Measurements from ENCODE around the gene WWP2. TPM values are rescaled to one million over a fixed set of nuclear protein-coding genes. Genes with fewer than 3 reads are reported as not detected.

WWP2 gene
- polyA plus RNA-seq, 1 donor from 2014 or later = 11.9 TPM

- Histone ChIP-seq H3F3A (ENCODE audit: insufficient read depth, low read length, poor library complexity, severe bottlenecking) (no peaks in the 10 kb centered on the region), H4K20me1 (ENCODE audit: insufficient read depth) (no peaks in the 10 kb centered on the region), H3K9ac (ENCODE audit: low read length) (no peak overlapping the region), H2AFZ (ENCODE audit: low read depth, low read length) (no peak overlapping the region), H3K79me2 (replicated peaks; ENCODE audit: insufficient read depth, low read length) (no peaks in the 10 kb centered on the region), H3K27me3 (ENCODE audit: insufficient read depth, low read depth, low read length) (no peaks in the 10 kb centered on the region), H3K4me3 (ENCODE audit: low read length) (no peak overlapping the region), H3K36me3 (ENCODE audit: insufficient read depth, low read length) (no peaks in the 10 kb centered on the region), H3K4me2 (ENCODE audit: low read length) (no peak overlapping the region), H3K9me2 (ENCODE audit: insufficient read depth, low read length) (no peaks in the 10 kb centered on the region), H3K9me3 (ENCODE audit: low read length) (peaks cover 4% of the 10 kb centered on the region), H3K27ac (ENCODE audit: low read length) (no peak overlapping the region)
- TF ChIP-seq EZH2 (IDR thresholded peaks at IDR 0.05; ENCODE audit: borderline replicate concordance, insufficient read depth, low read length, poor library complexity, severe bottlenecking) (no peak), SMC3 (conservative IDR thresholded peaks at IDR 0.05; ENCODE audit: poor library complexity) (no peak), MXI1 (conservative IDR thresholded peaks at IDR 0.05; ENCODE audit: poor library complexity, severe bottlenecking) (no peak), RAD21 (conservative IDR thresholded peaks at IDR 0.05) (no peak), CTCF (IDR thresholded peaks at IDR 0.05; ENCODE audit: poor library complexity, severe bottlenecking) (no peak), TAF1 (IDR thresholded peaks at IDR 0.05; ENCODE audit: low read depth) (no peak), POLR2AphosphoS5 (IDR thresholded peaks at IDR 0.05) (no peak), EP300 (conservative IDR thresholded peaks at IDR 0.05; ENCODE audit: poor library complexity, severe bottlenecking) (no peak), REST (IDR thresholded peaks at IDR 0.05; ENCODE audit: borderline replicate concordance) (no peak)
Observed at GRCh38 chr16:69871708-69872107, 109.6 kb downstream of the WWP2 start.

- H3K9me2 ChIP-seq (ENCODE audit: insufficient read depth, low read length) = no peaks in the 10 kb centered on the region
- H3K9ac ChIP-seq (ENCODE audit: low read length) = no peak overlapping the region
- no peaks in the 10 kb centered on the region for H3K27me3 ChIP-seq (ENCODE audit: insufficient read depth, low read depth, low read length)
- H4K20me1 ChIP-seq (ENCODE audit: insufficient read depth) = no peaks in the 10 kb centered on the region
- H3K9me3 ChIP-seq (ENCODE audit: low read length) = peaks cover 7% of the 10 kb centered on the region
- no peaks in the 10 kb centered on the region for H3K36me3 ChIP-seq (ENCODE audit: insufficient read depth, low read length)
- TF ChIP-seq REST (IDR thresholded peaks at IDR 0.05; ENCODE audit: borderline replicate concordance) (no peak), RAD21 (conservative IDR thresholded peaks at IDR 0.05) (no peak), SMC3 (conservative IDR thresholded peaks at IDR 0.05; ENCODE audit: poor library complexity) (no peak), MXI1 (conservative IDR thresholded peaks at IDR 0.05; ENCODE audit: poor library complexity, severe bottlenecking) (no peak), EZH2 (IDR thresholded peaks at IDR 0.05; ENCODE audit: borderline replicate concordance, insufficient read depth, low read length, poor library complexity, severe bottlenecking) (no peak), EP300 (conservative IDR thresholded peaks at IDR 0.05; ENCODE audit: poor library complexity, severe bottlenecking) (no peak), TAF1 (IDR thresholded peaks at IDR 0.05; ENCODE audit: low read depth) (no peak), POLR2AphosphoS5 (IDR thresholded peaks at IDR 0.05) (no peak), CTCF (IDR thresholded peaks at IDR 0.05; ENCODE audit: poor library complexity, severe bottlenecking) (no peak)
- no peak overlapping the region for H2AFZ ChIP-seq (ENCODE audit: low read depth, low read length)
- no peak overlapping the region for H3K4me3 ChIP-seq (ENCODE audit: low read length)
- no peaks in the 10 kb centered on the region for H3F3A ChIP-seq (ENCODE audit: insufficient read depth, low read length, poor library complexity, severe bottlenecking)
- no peak overlapping the region for H3K4me2 ChIP-seq (ENCODE audit: low read length)
- no peak overlapping the region for H3K27ac ChIP-seq (ENCODE audit: low read length)
- no peaks in the 10 kb centered on the region for H3K79me2 ChIP-seq (replicated peaks; ENCODE audit: insufficient read depth, low read length)
Observed at GRCh38 chr16:69872888-69873287, 110.8 kb downstream of the WWP2 start.
